WTC11 (cell line): ENCODE results near the gene RSPH3.

Experiments
- ARID4B ChIP-seq: sonication (generic); formaldehyde crosslinking; IDR thresholded peaks from 2 replicates; pipeline ENCODE4 v1.8.0; 2023; ENCODE audit warnings: missing genetic modification reagents, mild to moderate bottlenecking, borderline replicate concordance
- CREM ChIP-seq: sonication (generic); formaldehyde crosslinking; IDR thresholded peaks from 2 replicates; pipeline ENCODE4 v1.8.1; 2022; ENCODE audit warnings: mild to moderate bottlenecking, missing genetic modification reagents, moderate library complexity
- CTCF ChIP-seq: fragments of 200-600 bp; IDR thresholded peaks from 2 replicates; pipeline ENCODE4 v1.8.0; 2022; ENCODE audit warnings: antibody characterized with exemption
- E2F1 ChIP-seq: sonication (generic); formaldehyde crosslinking; IDR thresholded peaks from 2 replicates; pipeline ENCODE4 v1.8.0; 2022; ENCODE audit warnings: mild to moderate bottlenecking, missing genetic modification reagents
- ESRRA ChIP-seq: sonication (generic); formaldehyde crosslinking; IDR thresholded peaks from 2 replicates; pipeline ENCODE4 v1.8.1; 2022; ENCODE audit warnings: mild to moderate bottlenecking, missing genetic modification reagents, borderline replicate concordance
- KAT7 ChIP-seq: sonication (generic); formaldehyde crosslinking; IDR thresholded peaks from 2 replicates; pipeline ENCODE4 v1.8.1; 2023; ENCODE audit warnings: missing genetic modification reagents, mild to moderate bottlenecking, borderline replicate concordance
- NFATC4 ChIP-seq: fragments of 250-450 bp; sonication (Bioruptor Pico); IDR thresholded peaks from 2 replicates; pipeline ENCODE4 v1.9.0; 2021; ENCODE audit warnings: mild to moderate bottlenecking
- TF ChIP-seq, protein P1 (sequence below): sonication (generic); formaldehyde crosslinking; IDR thresholded peaks from 2 replicates; pipeline ENCODE4 v1.8.0; 2022; ENCODE audit warnings: mild to moderate bottlenecking, missing genetic modification reagents
- TF ChIP-seq, protein P2 (sequence below): sonication (generic); formaldehyde crosslinking; IDR thresholded peaks from 2 replicates; pipeline ENCODE4 v1.8.1; 2023; ENCODE audit warnings: mild to moderate bottlenecking, missing genetic modification reagents, moderate library complexity

DNA sequence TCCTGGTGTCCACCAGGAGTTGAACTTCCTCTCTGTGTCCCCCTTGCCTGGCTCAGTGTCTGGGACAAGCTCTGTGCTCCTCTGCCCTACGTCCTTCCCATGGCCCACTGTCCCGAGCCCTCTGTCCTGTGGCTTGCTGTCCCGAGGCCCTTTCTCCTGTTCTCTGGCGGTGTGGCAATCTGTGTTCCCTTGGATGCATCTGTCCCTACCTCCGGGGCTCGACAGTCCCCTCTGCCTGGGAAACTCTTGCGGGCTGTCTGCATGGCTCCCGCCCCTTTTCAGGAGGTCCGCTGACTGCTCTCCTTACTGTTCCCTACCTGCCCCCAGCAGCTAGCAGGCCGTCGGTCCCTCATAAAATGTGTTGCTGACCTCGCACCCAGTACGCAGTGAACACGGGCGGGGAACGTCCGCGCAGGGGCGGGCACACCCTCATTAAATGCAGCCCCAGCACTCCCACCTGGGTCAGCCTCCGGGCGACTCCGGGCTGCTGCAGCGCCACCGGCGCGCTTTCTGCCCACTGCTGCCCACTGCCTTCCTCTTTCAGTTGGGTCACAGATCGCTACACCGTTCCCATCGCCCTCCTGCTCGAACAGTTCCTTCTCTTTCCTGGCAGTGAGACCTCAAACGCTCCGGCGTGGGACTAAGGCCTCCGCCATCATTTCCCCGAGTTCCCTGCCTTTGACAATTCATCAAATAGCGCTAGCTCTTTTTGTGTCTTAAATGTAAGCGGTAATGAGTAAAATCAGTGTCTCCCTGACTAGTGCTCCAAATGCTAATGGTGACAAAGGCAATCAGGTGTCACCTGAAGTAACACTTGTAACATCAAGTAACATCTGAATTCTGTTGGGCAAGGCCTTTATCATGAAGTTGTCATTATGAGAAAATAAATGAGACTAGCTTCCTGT lies 60.5 kb downstream of the RSPH3 start:
- TF ChIP-seq CREM (CRISPR knock-in tag) (no peak), KAT7 (no peak), CTCF (no peak), E2F1 (CRISPR knock-in tag) (no peak), ARID4B (no peak), NFATC4 (no peak), ESRRA (CRISPR knock-in tag) (no peak)
- TF ChIP-seq, protein P1, sequence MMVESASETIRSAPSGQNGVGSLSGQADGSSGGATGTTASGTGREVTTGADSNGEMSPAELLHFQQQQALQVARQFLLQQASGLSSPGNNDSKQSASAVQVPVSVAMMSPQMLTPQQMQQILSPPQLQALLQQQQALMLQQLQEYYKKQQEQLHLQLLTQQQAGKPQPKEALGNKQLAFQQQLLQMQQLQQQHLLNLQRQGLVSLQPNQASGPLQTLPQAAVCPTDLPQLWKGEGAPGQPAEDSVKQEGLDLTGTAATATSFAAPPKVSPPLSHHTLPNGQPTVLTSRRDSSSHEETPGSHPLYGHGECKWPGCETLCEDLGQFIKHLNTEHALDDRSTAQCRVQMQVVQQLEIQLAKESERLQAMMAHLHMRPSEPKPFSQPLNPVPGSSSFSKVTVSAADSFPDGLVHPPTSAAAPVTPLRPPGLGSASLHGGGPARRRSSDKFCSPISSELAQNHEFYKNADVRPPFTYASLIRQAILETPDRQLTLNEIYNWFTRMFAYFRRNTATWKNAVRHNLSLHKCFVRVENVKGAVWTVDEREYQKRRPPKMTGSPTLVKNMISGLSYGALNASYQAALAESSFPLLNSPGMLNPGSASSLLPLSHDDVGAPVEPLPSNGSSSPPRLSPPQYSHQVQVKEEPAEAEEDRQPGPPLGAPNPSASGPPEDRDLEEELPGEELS, result 0 out of 2 replicates have a peak, but pooled peaks have one; percentile 33
- TF ChIP-seq, protein P2, sequence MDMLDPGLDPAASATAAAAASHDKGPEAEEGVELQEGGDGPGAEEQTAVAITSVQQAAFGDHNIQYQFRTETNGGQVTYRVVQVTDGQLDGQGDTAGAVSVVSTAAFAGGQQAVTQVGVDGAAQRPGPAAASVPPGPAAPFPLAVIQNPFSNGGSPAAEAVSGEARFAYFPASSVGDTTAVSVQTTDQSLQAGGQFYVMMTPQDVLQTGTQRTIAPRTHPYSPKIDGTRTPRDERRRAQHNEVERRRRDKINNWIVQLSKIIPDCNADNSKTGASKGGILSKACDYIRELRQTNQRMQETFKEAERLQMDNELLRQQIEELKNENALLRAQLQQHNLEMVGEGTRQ, result no peak
